ENCODE results near the gene MED16. TPM values are rescaled to one million over a fixed set of nuclear protein-coding genes. Genes with fewer than 3 reads are reported as not detected.
A peak's percentile ranks its signal among the peaks of the same experiment; 100 is the strongest.

Gene MED16
- total and polyA plus RNA-seq, 2 of the 13 experiments (the other 11 are each of a cell fraction or from before 2014, with no cell fraction given): 13.3 to 14.8 TPM

- no peak for TF ChIP-seq FUBP1 (CRISPR knock-in tag; IDR thresholded peaks at IDR 0.05; ENCODE audit: borderline replicate concordance)
- no peak for TF ChIP-seq TEAD2 (CRISPR knock-in tag; IDR thresholded peaks at IDR 0.05)
- TF ChIP-seq LRRFIP1 (CRISPR knock-in tag; conservative IDR thresholded peaks at IDR 0.05): no peak
- TF ChIP-seq KDM2A (CRISPR knock-in tag; IDR thresholded peaks at IDR 0.05; ENCODE audit: borderline replicate concordance, low read depth): peak; percentile 65; the same call in 1 of the 2 replicates
- TF ChIP-seq GFI1 (CRISPR knock-in tag; IDR thresholded peaks at IDR 0.05; ENCODE audit: borderline replicate concordance): no peak; the same call in 1 of the 2 replicates
- TF ChIP-seq FOSL1 (CRISPR knock-in tag; IDR thresholded peaks at IDR 0.05; ENCODE audit: borderline replicate concordance): no peak
- no peak for TF ChIP-seq PAX8 (CRISPR knock-in tag; IDR thresholded peaks at IDR 0.05; ENCODE audit: borderline replicate concordance)
- TF ChIP-seq ZNF678 (CRISPR knock-in tag; IDR thresholded peaks at IDR 0.05): peak; percentile 27; the same call in 1 of the 2 replicates
- TF ChIP-seq SP4 (CRISPR knock-in tag; IDR thresholded peaks at IDR 0.05): peak; percentile 75; the same call in 1 of the 2 replicates
- no peak for TF ChIP-seq HNRNPLL (IDR thresholded peaks at IDR 0.05; ENCODE audit: low read depth, low read length, poor library complexity, severe bottlenecking)
- TF ChIP-seq MEIS1 (CRISPR knock-in tag; IDR thresholded peaks at IDR 0.05; ENCODE audit: borderline replicate concordance): no peak
- no peak for TF ChIP-seq RFX1 (IDR thresholded peaks at IDR 0.05)
- no peak for TF ChIP-seq ZNF510 (CRISPR knock-in tag; IDR thresholded peaks at IDR 0.05; ENCODE audit: low read depth)
- peak; percentile 60 for TF ChIP-seq PHF5A (CRISPR knock-in tag; IDR thresholded peaks at IDR 0.05; ENCODE audit: low read depth, unreplicated experiment)
- 0 out of 2 replicates have a peak, but pooled peaks have one; percentile 28 for TF ChIP-seq ZFP36L1 (CRISPR knock-in tag; IDR thresholded peaks at IDR 0.05)
- TF ChIP-seq ATF7 (IDR thresholded peaks at IDR 0.05): no peak
- no peak for TF ChIP-seq ATF7 (CRISPR knock-in tag; IDR thresholded peaks at IDR 0.05)
- peak; percentile 86 to 87; a peak in 3 of 4 replicates for TF ChIP-seq HMGXB4 (CRISPR knock-in tag; IDR thresholded peaks at IDR 0.05; ENCODE audit: borderline replicate concordance in 1 of 2, low read depth in 1 of 2)
- no peak for TF ChIP-seq ZUFSP (CRISPR knock-in tag; IDR thresholded peaks at IDR 0.05; ENCODE audit: borderline replicate concordance)
- 0 out of 2 replicates have a peak, but pooled peaks have one; percentile 14 for TF ChIP-seq CCDC6 (CRISPR knock-in tag; IDR thresholded peaks at IDR 0.05)
- TF ChIP-seq ZNF549 (CRISPR knock-in tag; IDR thresholded peaks at IDR 0.05): no peak
These were observed at the start of gene MED16, which contains the start of gene RNU6-9 (continued) for GRCh38 chr19:892894-893689.
